VCaP (cell line): ENCODE results near the gene IFI27L2.
"Not testable (repeated sequence)": the region's sequence is repeated elsewhere in the genome, so short reads cannot be mapped to it uniquely, and the experiment has no call there.

Experiments
- H3K27ac ChIP-seq: fragments of 450-650 bp; 2 replicates; pipeline ENCODE4 v1.5.1; 2017
- TF ChIP-seq, protein P1 (sequence below): fragments of 450-650 bp; conservative IDR thresholded peaks from 2 replicates; pipeline ENCODE4 v1.5.1; 2017; ENCODE audit warnings: mild to moderate bottlenecking, moderate library complexity

The IFI27L2 gene

GRCh38 chr14:94163796-94164195 lies 34.4 kb upstream of the IFI27L2 start:
- TF ChIP-seq, protein P1, sequence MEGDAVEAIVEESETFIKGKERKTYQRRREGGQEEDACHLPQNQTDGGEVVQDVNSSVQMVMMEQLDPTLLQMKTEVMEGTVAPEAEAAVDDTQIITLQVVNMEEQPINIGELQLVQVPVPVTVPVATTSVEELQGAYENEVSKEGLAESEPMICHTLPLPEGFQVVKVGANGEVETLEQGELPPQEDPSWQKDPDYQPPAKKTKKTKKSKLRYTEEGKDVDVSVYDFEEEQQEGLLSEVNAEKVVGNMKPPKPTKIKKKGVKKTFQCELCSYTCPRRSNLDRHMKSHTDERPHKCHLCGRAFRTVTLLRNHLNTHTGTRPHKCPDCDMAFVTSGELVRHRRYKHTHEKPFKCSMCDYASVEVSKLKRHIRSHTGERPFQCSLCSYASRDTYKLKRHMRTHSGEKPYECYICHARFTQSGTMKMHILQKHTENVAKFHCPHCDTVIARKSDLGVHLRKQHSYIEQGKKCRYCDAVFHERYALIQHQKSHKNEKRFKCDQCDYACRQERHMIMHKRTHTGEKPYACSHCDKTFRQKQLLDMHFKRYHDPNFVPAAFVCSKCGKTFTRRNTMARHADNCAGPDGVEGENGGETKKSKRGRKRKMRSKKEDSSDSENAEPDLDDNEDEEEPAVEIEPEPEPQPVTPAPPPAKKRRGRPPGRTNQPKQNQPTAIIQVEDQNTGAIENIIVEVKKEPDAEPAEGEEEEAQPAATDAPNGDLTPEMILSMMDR: no peak
- no peak overlapping the region for H3K27ac ChIP-seq

GRCh38 chr14:94162466-94162865 lies 33.1 kb upstream of the IFI27L2 start:
- TF ChIP-seq, protein P1: no peak
- H3K27ac ChIP-seq: peak overlapping the region; percentile 57

DNA sequence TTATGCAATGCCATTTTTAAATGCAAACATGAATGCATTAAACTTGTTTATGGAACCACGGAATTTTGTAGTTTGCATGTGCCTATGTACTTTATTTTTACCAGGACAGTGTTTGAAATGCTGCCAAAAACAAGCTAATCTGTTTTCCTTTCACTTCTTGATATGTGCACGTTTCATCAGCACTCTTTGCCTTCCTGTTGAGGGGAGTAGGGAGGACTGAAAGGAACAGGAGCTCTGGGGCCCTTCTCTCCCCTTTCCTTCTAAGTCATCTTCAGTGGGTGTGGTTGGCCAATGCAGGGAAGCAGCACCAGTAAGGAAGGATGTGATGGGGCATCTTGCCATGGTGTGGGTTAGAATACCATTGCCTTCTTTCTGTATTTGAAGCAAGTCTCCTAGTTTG lies 32.6 kb upstream of the IFI27L2 start:
- H3K27ac ChIP-seq: peak overlapping the region; percentile 57
- TF ChIP-seq, protein P1: no peak

- peak overlapping the region; percentile 57 for H3K27ac ChIP-seq
- TF ChIP-seq, protein P1: no peak
Measured at GRCh38 chr14:94161058-94161457, 31.7 kb upstream of the IFI27L2 start.

GRCh38 chr14:94158239-94158883 lies 29.0 kb upstream of the IFI27L2 start:
- TF ChIP-seq, protein P1: no peak
- H3K27ac ChIP-seq: peak overlapping the region; percentile 33; the same call in 1 of the 2 replicates

DNA sequence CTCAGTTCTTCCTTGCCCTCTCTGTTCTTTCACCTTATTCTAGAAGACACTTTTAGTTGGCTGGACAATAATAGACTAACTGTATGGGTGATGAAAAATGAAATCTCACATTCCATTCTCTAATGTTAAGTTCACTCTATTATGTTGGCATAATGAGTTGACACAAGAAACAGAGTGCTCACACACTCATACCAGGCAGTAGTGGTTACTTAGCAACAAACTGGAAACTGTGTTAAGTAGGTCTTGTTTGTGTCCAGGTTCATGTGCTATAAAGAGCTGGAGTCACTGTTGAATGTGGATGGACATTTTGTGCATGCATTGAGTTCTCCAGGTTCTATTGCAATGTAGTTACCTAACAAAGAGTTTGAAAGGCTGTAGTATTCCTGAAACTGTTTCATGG lies 27.8 kb upstream of the IFI27L2 start:
- peak overlapping the region; percentile 33; the same call in 1 of the 2 replicates for H3K27ac ChIP-seq
- TF ChIP-seq, protein P1: no peak

DNA sequence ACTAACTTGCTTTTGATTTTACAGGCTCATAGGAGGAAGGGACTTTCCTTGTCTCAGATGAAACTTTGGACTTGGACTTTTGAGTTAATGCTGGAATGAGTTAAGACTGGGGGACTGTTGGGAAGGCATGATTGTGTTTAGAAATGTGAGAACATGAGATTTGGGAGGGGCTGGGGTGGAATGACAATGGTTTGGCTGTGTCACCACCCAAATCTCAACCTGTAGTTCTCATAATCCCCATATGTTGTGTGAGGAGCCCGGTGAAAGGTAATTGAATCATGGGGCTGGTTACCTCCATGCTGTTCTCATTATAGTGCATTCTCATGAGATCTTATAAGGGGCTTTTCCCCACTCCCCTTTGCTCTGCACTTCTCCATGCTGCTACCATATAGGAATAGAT lies 26.7 kb upstream of the IFI27L2 start:
- H3K27ac ChIP-seq: not testable (repeated sequence)

- TF ChIP-seq, protein P1: no peak
- no peak overlapping the region for H3K27ac ChIP-seq
Measured at GRCh38 chr14:94153750-94154342, 24.4 kb upstream of the IFI27L2 start.
